Upper lobe of left lung (tissue), 4 donors: ENCODE results near the gene APLNR.

Experiments
- EP300 ChIP-seq, 4 donors: sonication (generic); formaldehyde crosslinking; IDR thresholded peaks; one replicate each; pipeline ENCODE4 v1.5.1; 2017; ENCODE audit warnings: antibody characterized with exemption in 4 of 4, control low read depth in 2 of 4
- POLR2A ChIP-seq, 4 donors: fragments of 450-650 bp; IDR thresholded peaks; one replicate each; pipeline ENCODE4 v1.5.1; 2016 to 2017; ENCODE audit warnings: antibody characterized with exemption in 4 of 4, mild to moderate bottlenecking in 2 of 4
- POLR2AphosphoS5 ChIP-seq, 2 donors: sonication (generic); formaldehyde crosslinking; IDR thresholded peaks; one replicate each; pipeline ENCODE4 v1.5.1; 2017; ENCODE audit warnings: antibody characterized with exemption in 2 of 2
- TF ChIP-seq, protein P1 (sequence below), 6 experiments: fragments of 450-650 bp in 4 of 6; fragments of 200-600 bp in 2 of 6; sonication (generic) in 2 of 6; IDR thresholded peaks; one replicate each; pipeline ENCODE4 v1.5.1; 2016 to 2019; ENCODE audit warnings: antibody characterized with exemption in 6 of 6

DNA sequence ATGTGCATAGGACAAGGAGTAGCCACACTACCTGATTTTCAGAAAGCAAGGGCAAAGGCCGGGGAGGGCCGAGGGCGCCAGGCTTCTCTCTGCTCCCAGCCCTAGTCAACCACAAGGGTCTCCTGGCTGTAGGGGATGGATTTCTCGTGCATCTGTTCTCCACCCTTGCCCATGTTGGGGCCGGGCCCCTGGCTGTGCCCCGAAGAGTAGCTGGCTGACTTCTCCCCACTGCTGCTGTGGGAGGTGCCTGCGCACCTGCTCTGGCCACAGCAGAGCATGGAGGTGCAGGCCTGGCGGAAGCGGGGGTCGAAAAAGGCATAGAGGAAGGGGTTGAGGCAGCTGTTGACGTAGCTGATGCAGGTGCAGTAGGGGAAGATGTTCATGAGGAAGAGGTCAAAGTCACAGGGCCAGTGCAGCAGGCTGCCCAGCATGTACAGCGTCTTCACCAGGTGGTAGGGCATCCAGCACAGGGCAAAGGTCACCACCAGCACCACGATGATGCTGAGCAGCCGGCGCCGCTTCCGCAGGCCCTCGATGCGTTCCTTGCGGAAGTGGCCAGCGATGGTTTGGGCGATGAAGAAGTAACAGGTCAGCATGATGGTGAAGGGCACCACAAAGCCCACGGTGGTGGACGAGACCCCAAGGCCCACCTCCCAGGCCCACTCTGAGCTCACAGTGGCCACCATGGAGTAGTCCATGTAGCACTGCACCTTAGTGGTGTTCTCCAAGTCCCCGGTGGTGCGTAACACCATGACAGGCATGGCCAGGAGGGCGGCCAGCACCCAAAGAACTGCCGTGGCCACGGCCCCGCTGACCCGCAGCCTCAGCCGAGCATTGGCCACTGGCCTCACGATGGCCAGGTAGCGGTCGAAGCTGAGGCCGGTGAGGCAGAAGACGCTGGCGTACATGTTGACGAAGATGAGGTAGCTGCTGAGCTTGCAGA lies 1.0 kb downstream of the APLNR start:
- TF ChIP-seq, protein P1, sequence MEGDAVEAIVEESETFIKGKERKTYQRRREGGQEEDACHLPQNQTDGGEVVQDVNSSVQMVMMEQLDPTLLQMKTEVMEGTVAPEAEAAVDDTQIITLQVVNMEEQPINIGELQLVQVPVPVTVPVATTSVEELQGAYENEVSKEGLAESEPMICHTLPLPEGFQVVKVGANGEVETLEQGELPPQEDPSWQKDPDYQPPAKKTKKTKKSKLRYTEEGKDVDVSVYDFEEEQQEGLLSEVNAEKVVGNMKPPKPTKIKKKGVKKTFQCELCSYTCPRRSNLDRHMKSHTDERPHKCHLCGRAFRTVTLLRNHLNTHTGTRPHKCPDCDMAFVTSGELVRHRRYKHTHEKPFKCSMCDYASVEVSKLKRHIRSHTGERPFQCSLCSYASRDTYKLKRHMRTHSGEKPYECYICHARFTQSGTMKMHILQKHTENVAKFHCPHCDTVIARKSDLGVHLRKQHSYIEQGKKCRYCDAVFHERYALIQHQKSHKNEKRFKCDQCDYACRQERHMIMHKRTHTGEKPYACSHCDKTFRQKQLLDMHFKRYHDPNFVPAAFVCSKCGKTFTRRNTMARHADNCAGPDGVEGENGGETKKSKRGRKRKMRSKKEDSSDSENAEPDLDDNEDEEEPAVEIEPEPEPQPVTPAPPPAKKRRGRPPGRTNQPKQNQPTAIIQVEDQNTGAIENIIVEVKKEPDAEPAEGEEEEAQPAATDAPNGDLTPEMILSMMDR (IDR thresholded peaks at IDR 0.05): no peak
- no peak for TF ChIP-seq POLR2A (IDR thresholded peaks at IDR 0.05)
- no peak for TF ChIP-seq EP300 (IDR thresholded peaks at IDR 0.05)
- no peak for TF ChIP-seq POLR2AphosphoS5 (IDR thresholded peaks at IDR 0.05)
